Prostate gland (tissue), 2 donors: ENCODE results near the gene CNST.

Experiments
- CTCF ChIP-seq, 4 experiments: fragments of 200-600 bp in 2 of 4; fragments of 450-650 bp in 2 of 4; sonication (generic) in 2 of 4; IDR thresholded peaks; 1 replicate in 3 of 4; 2 replicates in 1 of 4; pipeline ENCODE4 v1.5.1; 2016 to 2019; ENCODE audit warnings: antibody characterized with exemption in 4 of 4, mild to moderate bottlenecking in 2 of 4, moderate library complexity in 2 of 4
- POLR2AphosphoS5 ChIP-seq: sonication (generic); formaldehyde crosslinking; IDR thresholded peaks from one replicate; pipeline ENCODE4 v1.6.1; 2017; ENCODE audit warnings: antibody characterized with exemption

- no peak for TF ChIP-seq CTCF (IDR thresholded peaks at IDR 0.05)
- no peak for TF ChIP-seq POLR2AphosphoS5
These were observed 145.3 kb downstream of the CNST start for GRCh38 chr1:246711548-246712003.
